ENCODE results near the gene CD164L2. TPM values are rescaled to one million over a fixed set of nuclear protein-coding genes. Genes with fewer than 3 reads are reported as not detected.
"Not testable (repeated sequence)": the region's sequence is repeated elsewhere in the genome, so short reads cannot be mapped to it uniquely, and the experiment has no call there.

Gene CD164L2
- not detected for total RNA-seq

- DNase-seq = no peak
- H3K36me3 Mint-ChIP-seq (ENCODE audit: insufficient read depth) = no peaks in the 10 kb centered on the region
- H3K4me1 Mint-ChIP-seq (ENCODE audit: low read depth) = no peaks in the 10 kb centered on the region
- peak; percentile 65 to 71 for ATAC-seq
- H3K4me3 Mint-ChIP-seq = no peak within 1 kb of the TSS
- no peaks in the 10 kb centered on the region for H3K27me3 Mint-ChIP-seq (ENCODE audit: low read depth)
- no peaks in the 10 kb centered on the region for H3K9me3 Mint-ChIP-seq
These were observed at the start of gene CD164L2 for GRCh38 chr1:27383039-27383605. Gene CD164L2 (minus strand): TSS chr1:27383333. CDS start chr1:27383239, 94 bp downstream.

- H3K27me3 Mint-ChIP-seq (ENCODE audit: low read depth); H3K4me3 Mint-ChIP-seq; H3K36me3 Mint-ChIP-seq (ENCODE audit: insufficient read depth); DNase-seq; H3K9me3 Mint-ChIP-seq; ATAC-seq: not testable (repeated sequence)
- H3K4me1 Mint-ChIP-seq (ENCODE audit: low read depth) = peaks cover 80% of the 10 kb centered on the region
These were observed 49.6 kb upstream of the CD164L2 start for GRCh38 chr1:27432725-27433124.

DNA sequence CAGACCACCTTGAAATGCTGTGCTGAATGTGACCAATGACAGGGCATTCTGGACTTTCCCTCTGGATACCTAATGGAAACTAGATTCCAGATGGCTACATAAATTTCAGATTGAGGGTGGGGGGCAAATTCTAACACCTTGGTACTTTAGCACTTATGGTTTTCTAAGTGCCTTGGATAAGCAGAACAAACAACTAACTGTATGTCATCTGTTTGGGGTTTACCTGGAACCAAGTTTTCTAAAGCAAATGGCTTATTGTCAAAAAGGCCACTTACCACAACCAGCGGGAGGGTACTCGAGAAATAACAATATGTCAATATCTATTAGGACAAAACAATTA is 48.4 kb upstream of the CD164L2 start:
- no peak overlapping the region for H3K4me3 Mint-ChIP-seq
- peaks cover 80% of the 10 kb centered on the region for H3K4me1 Mint-ChIP-seq (ENCODE audit: low read depth)

DNA sequence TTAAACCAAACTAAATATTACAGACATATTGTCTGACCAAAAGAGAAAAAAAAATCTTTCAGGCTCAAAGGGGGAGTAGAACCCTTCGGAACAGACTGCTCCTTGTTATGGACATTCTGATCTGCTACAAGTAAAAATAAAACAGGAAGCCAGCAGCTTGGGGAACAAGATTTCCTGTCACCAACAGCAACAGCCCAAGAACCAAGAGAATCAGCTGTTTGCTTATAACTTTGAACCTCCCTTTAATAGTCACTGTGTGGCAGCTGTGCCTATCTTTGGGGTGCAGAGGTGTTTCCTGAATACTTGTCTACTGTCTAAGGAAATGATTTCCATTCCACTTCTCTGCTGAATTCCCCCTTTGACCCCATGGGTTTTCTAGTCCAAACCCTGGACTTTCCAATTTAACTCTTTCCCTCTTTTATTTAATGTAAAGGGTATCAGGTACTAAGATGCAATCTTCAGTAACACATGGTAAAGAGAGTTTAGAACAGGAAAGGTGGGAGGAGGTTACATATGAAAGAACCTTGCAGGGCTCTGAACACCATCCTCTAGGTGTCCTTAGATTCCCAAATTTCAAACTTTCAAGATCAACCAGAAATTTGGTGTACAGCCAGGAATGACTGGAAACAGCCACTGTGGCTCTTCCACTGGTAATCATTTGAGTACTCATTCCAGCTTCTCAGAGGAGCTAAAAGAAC is 47.9 kb upstream of the CD164L2 start:
- H3K4me3 Mint-ChIP-seq = no peak overlapping the region
- no peak for DNase-seq

More for the DNA sequence above, 48.4 kb upstream of the CD164L2 start:
- Mint-ChIP-seq H3K9me3 (no peaks in the 10 kb centered on the region), H3K27me3 (ENCODE audit: low read depth) (no peaks in the 10 kb centered on the region), H3K36me3 (ENCODE audit: insufficient read depth) (peaks cover 10% of the 10 kb centered on the region)
- ATAC-seq (no peak), DNase-seq (no peak)

DNA sequence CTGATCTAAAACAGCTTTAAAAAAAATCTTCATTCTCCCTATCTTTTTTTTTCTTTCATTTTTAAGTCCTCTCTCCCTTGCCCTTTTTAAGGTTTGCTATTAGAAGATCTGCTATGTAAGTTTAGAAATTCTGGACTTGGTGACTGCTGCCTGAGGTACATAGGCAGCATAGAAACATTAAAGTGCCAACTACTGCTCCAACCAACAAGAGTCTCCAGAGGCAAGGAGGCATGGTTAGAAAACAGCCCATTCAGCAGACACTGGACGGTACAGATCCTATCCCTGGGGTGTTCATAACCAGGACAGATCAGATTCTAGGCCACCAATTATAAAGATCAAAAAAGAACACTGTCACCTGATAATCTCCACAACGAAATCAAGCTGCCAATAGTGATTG is 45.9 kb upstream of the CD164L2 start:
- Mint-ChIP-seq H3K27me3 (ENCODE audit: low read depth) (no peaks in the 10 kb centered on the region), H3K9me3 (no peaks in the 10 kb centered on the region), H3K4me1 (ENCODE audit: low read depth) (peaks cover 71% of the 10 kb centered on the region), H3K36me3 (ENCODE audit: insufficient read depth) (peaks cover 16% of the 10 kb centered on the region), H3K4me3 (peak overlapping the region; percentile 77)
- DNase-seq = no peak
- no peak for ATAC-seq

More for the DNA sequence above, 47.9 kb upstream of the CD164L2 start:
- Mint-ChIP-seq H3K27me3 (ENCODE audit: low read depth) (no peaks in the 10 kb centered on the region), H3K4me1 (ENCODE audit: low read depth) (peaks cover 76% of the 10 kb centered on the region), H3K36me3 (ENCODE audit: insufficient read depth) (peaks cover 11% of the 10 kb centered on the region), H3K9me3 (no peaks in the 10 kb centered on the region)
- no peak for ATAC-seq

DNA sequence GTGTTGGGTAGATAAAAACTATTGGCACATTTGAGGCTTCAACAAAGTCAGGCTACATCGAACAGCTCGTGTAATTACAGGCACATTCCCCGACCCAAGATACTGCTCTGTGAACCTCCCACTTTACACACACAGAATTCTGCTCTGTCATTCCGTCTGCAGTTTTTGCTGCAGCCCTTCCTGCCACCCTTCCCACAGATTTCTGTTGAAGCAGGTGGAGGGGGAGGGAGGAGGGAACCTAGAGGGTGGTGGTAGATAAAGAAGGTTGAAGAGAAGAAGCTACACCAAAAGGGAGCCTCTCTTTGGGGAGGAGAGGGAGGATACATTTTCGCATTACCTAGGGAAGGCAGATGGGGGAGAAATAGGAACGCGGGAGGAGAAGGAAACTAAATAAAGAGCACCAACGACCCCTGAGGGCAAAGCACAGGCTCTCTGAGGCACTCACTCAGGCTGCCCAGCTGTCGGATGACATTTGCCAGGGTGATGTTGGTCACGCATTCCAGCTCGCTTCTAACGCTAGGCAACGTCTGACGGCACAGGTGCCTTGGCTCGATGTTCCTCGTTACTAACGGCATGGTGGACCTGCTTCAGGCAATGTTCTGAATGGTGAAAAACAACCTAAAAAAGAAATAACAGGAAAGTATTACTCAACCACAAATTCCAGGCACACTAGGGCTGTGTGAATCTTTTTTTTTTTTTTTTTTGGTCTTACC is 45.3 kb upstream of the CD164L2 start:
- Mint-ChIP-seq H3K4me1 (ENCODE audit: low read depth) (peaks cover 71% of the 10 kb centered on the region), H3K36me3 (ENCODE audit: insufficient read depth) (peaks cover 16% of the 10 kb centered on the region), H3K4me3 (peak overlapping the region; percentile 77), H3K27me3 (ENCODE audit: low read depth) (no peaks in the 10 kb centered on the region), H3K9me3 (no peaks in the 10 kb centered on the region)
- peak; percentile 73 to 81 for ATAC-seq
- peak; percentile 14 for DNase-seq

DNA sequence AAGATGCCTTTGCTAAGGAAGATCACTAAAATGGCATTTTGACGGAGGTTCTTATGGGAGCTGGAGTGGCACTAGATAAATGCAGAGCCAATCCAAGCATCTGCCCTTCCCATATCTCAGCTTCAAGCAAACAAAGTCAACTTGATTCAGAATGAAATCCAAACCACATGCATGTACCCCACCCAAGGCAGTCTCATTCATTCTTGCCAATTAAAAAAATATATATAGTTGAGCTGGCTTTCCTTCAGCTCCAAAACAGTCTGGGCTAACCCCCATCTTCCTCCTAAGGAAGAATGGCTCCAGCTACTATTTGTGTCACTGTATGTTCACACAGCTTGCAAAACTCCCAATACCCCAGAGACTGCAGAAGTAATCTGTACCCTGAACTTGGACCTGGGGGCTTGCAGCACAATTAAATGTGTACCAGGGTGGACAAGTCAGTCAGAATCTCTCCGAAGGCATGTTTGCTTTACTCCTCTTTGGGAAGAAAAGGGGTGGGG is 44.7 kb upstream of the CD164L2 start:
- peak overlapping the region; percentile 77 for H3K4me3 Mint-ChIP-seq

GRCh38 chr1:27427329-27427728 is 44.2 kb upstream of the CD164L2 start:
- Mint-ChIP-seq H3K9me3 (no peaks in the 10 kb centered on the region), H3K4me1 (ENCODE audit: low read depth) (peaks cover 73% of the 10 kb centered on the region), H3K36me3 (ENCODE audit: insufficient read depth) (peaks cover 16% of the 10 kb centered on the region), H3K4me3 (no peak overlapping the region), H3K27me3 (ENCODE audit: low read depth) (no peaks in the 10 kb centered on the region)
- ATAC-seq (no peak), DNase-seq (no peak)

More for the DNA sequence above, 44.7 kb upstream of the CD164L2 start:
- ATAC-seq = no peak
- H3K27me3 Mint-ChIP-seq (ENCODE audit: low read depth) = no peaks in the 10 kb centered on the region
- DNase-seq = no peak
- H3K4me1 Mint-ChIP-seq (ENCODE audit: low read depth) = peaks cover 68% of the 10 kb centered on the region
- H3K36me3 Mint-ChIP-seq (ENCODE audit: insufficient read depth) = peaks cover 16% of the 10 kb centered on the region
- H3K9me3 Mint-ChIP-seq = no peaks in the 10 kb centered on the region

GRCh38 chr1:27423709-27424108 is 40.6 kb upstream of the CD164L2 start:
- peaks cover 17% of the 10 kb centered on the region for H3K36me3 Mint-ChIP-seq (ENCODE audit: insufficient read depth)
- H3K27me3 Mint-ChIP-seq (ENCODE audit: low read depth) = no peaks in the 10 kb centered on the region
- no peak overlapping the region for H3K4me3 Mint-ChIP-seq
- H3K9me3 Mint-ChIP-seq = no peaks in the 10 kb centered on the region
- no peak for ATAC-seq
- peaks cover 64% of the 10 kb centered on the region for H3K4me1 Mint-ChIP-seq (ENCODE audit: low read depth)
- DNase-seq = no peak

DNA sequence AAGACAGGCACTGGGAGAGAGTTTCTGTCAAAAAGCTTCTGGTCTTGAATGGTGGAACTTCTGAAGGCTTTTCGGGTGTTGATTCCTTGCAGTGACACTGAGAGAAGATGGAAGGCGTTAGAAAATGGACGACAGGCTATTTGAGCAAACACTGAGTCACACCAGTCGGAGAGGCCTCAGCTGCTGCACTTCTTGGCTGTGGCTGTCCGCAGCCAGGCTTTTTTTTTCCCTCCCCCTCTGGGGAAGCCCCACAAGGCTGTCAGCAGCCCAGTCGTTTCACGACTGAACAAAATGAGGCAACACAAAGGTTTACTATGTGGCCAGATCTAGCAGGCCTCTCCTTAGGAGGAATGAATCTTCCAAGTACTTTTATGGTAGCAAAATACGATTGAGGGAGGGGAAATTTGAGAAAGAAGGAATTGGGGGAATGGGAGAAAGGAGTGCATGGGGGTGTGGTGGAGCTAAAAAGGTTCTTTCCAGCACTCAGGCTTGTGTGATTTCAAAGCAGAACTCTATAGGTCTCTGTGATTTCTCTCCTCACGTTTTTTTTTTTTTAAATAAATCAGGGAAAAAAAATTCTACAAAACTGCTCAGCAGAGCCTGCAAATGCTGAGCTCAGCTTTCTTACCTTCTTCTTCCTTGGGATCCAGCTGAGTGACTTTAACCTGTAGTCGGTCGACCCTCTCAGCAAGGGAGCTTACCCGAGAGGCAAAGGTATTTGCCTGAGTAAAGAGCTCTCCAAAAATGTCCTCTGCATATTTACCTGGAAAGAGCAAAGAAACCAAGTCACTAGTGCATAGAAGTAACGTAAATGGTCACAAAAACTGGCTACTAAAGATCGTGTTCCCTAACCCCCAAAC is 35.4 kb upstream of the CD164L2 start:
- peak overlapping the region; percentile 39 for H3K4me3 Mint-ChIP-seq

DNA sequence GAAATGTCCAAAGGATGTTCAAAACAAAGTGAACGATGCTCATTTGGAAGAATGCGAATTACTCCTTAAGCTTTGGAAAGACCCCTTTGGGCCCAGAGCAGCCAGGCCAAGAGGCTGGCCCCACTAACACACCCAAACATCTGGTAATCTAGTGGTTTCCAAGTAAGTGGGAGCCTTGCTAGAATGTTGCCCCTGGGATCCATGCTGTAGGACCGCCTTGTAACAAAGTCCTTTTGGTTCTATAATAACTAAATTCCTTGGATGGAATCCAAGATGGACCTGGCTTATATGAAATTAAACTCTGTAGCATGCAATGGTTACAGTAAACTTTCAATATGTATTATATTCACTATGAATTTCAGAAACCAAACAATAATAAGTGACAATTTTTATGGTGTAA is 34.6 kb upstream of the CD164L2 start:
- Mint-ChIP-seq H3K4me1 (ENCODE audit: low read depth) (peaks cover 51% of the 10 kb centered on the region), H3K27me3 (ENCODE audit: low read depth) (no peaks in the 10 kb centered on the region), H3K4me3 (no peak overlapping the region), H3K36me3 (ENCODE audit: insufficient read depth) (peaks cover 41% of the 10 kb centered on the region), H3K9me3 (no peaks in the 10 kb centered on the region)
- no peak for DNase-seq
- ATAC-seq = no peak

More for the DNA sequence above, 35.4 kb upstream of the CD164L2 start:
- H3K36me3 Mint-ChIP-seq (ENCODE audit: insufficient read depth) = peaks cover 34% of the 10 kb centered on the region
- peak; percentile 91 to 94 for ATAC-seq
- DNase-seq = peak; percentile 24
- peaks cover 55% of the 10 kb centered on the region for H3K4me1 Mint-ChIP-seq (ENCODE audit: low read depth)
- no peaks in the 10 kb centered on the region for H3K27me3 Mint-ChIP-seq (ENCODE audit: low read depth)
- H3K9me3 Mint-ChIP-seq = no peaks in the 10 kb centered on the region

DNA sequence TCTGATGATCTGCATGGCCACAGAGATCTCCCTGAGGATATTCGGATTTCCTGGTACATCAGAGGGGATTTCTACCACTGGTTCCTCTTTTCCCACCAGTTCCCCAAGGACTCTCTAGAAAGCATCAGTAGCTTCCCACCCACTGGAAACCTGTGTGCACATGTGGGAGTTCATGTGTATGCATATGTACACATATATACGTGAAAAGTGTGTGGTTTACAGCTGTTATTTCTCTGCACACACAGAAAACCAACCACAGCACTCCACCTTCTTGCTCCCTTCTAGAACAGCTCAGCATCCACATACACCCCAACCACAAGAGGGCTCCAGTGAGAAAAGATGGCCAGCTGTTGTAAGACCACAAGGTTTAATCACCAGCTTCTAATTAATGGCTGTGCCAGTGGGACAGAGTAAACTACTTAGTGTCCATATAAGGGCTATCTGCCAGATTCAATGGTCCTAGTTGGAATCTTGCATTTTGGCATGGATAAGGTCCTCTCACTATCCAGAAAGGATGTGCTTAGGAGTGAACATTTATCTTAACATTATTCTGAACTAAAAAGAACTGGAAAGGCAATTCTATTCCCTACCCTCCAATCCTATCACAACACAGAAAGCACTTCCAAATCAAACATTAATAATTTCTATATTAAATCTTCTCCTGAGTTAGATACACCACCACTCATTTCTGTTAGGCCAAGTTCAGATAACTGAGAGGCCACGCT is 33.4 kb upstream of the CD164L2 start:
- H3K9me3 Mint-ChIP-seq = no peaks in the 10 kb centered on the region
- peak; percentile 61 to 62 for ATAC-seq
- H3K27me3 Mint-ChIP-seq (ENCODE audit: low read depth) = no peaks in the 10 kb centered on the region
- peaks cover 41% of the 10 kb centered on the region for H3K4me1 Mint-ChIP-seq (ENCODE audit: low read depth)
- H3K4me3 Mint-ChIP-seq = no peak overlapping the region
- DNase-seq = peak; percentile 44
- peaks cover 47% of the 10 kb centered on the region for H3K36me3 Mint-ChIP-seq (ENCODE audit: insufficient read depth)

DNA sequence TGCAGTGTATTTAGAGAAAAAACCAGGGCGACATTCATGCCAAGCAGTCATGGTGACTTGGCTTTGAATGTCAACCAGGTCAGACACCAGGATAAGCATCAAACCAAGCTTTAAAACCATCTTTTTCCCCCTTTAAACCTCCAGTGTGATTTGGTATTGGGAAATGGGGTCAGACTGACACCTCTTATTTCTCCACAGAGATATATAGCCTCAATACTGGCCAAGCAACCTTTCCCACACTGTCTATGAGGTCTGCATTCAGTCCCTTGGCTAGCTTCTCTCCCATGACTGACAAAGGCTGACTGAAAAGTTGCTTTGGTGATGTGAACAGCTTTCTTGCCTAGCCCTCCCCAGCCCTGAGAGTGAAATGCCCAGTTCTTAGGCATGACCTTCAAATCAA is 31.0 kb upstream of the CD164L2 start:
- no peak overlapping the region for H3K4me3 Mint-ChIP-seq
- H3K9me3 Mint-ChIP-seq = no peaks in the 10 kb centered on the region
- peaks cover 31% of the 10 kb centered on the region for H3K4me1 Mint-ChIP-seq (ENCODE audit: low read depth)
- DNase-seq (no peak), ATAC-seq (no peak)
- H3K36me3 Mint-ChIP-seq (ENCODE audit: insufficient read depth) = peaks cover 56% of the 10 kb centered on the region
- H3K27me3 Mint-ChIP-seq (ENCODE audit: low read depth) = no peaks in the 10 kb centered on the region
